ENCODE data around the gene TIMM13. TPM values are rescaled to one million over a fixed set of nuclear protein-coding genes. Genes with fewer than 3 reads are reported as not detected.

Gene TIMM13
- total RNA-seq, 1 donor from 2014 or later = 190 TPM

DNA sequence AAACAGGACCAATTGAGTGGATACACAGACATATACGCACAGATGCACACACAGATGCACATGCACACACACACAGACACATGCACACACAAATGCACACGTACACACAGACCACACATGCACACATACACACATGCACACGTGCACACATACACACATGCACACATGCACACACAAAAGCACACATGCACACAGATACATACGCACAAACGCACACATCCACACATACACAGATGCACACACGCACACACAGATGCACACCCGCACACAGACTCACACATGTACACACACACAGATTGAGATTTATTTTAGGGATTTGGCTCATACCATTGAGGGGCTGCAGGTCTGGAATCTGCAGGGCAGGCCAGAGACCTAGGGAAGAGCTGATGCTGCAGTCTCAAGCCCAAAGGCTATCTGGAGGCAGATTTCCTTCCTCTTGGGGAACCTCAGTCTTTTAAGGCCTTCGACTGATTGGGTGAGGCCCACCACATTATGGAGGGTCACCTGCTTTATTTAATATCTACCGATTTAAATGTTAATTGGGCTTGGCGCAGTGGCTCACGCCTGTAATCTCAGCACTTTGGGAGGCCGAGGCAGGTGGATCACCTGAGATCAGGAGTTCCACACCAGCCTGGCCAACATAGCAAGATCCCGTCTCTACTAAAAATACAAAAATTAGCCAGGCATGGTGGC is 44.7 kb downstream of the TIMM13 start:
- intact Hi-C loops (cut with micrococcal nuclease) = no loop called here
- peaks cover 7% of the 10 kb centered on the region for H3K36me3 Mint-ChIP-seq (ENCODE audit: low read depth)
- no peak overlapping the region for H3K27ac Mint-ChIP-seq
- DNase-seq = no peak
- no peaks in the 10 kb centered on the region for H3K4me1 Mint-ChIP-seq
- no peak overlapping the region for H3K4me3 Mint-ChIP-seq
- H3K27me3 Mint-ChIP-seq = peaks cover 4% of the 10 kb centered on the region
- H3K9me3 Mint-ChIP-seq = peaks cover 13% of the 10 kb centered on the region

DNA sequence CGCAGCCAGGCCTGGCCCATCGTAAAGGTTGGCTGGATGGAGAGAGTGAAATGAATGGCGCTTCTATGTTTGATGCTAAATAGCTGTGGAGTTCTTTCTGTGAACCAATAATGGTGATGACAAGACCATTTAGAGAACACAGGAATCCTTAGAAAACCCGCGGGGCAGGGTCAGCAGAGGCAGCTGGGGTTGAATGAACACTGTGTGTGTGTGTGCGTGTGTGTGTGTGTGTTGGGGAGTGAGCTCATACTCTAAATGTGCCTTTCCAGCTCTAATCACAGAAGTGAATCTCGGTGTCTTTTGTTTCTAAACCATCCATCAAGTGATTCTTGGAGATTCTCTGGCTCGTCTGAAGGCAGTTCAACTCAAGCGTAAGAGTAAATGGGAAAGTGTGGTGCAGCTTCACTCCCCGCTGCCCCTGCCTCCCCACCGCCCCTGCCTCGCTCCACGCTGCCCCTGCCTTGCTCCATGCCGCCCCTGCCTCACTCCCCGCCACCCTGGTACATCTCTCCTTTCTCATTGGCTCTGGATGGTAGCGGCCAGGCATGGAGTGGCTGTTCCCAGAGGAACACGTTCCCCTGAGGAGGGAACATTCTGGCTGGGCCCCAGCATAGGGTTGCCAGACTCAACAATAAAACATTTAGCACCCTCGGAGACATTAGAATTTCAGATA is 46.1 kb downstream of the TIMM13 start:
- no peak for DNase-seq
- intact Hi-C loops (cut with micrococcal nuclease) = no loop called here
- no peak overlapping the region for H3K4me3 Mint-ChIP-seq
- peaks cover 4% of the 10 kb centered on the region for H3K27me3 Mint-ChIP-seq
- no peaks in the 10 kb centered on the region for H3K4me1 Mint-ChIP-seq
- peaks cover 9% of the 10 kb centered on the region for H3K36me3 Mint-ChIP-seq (ENCODE audit: low read depth)
- H3K9me3 Mint-ChIP-seq = peaks cover 15% of the 10 kb centered on the region
- no peak overlapping the region for H3K27ac Mint-ChIP-seq

DNA sequence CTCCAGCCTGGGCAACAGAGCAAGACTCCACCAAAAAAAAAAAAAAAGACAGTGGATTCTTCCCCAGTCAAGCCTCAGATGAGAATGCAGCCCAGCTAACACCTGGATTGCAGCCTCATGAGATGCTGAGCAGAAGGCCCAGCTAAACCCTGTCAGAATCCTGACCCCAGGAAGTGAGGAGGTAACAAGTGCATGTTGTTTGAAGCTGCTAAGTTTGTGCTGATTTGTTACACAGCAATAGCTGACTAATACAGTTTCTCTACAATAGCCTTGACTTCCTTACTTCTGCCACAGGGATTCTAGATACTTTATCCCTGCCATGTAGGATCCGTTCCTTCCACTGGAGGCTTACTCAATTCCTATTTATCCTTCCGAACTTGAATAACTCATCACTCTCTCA is 46.8 kb downstream of the TIMM13 start:
- DNase-seq = no peak
- H3K27ac Mint-ChIP-seq = no peak overlapping the region
- no peak overlapping the region for H3K4me3 Mint-ChIP-seq
- peaks cover 9% of the 10 kb centered on the region for H3K36me3 Mint-ChIP-seq (ENCODE audit: low read depth)
- peaks cover 15% of the 10 kb centered on the region for H3K9me3 Mint-ChIP-seq
- H3K27me3 Mint-ChIP-seq = peaks cover 4% of the 10 kb centered on the region
- H3K4me1 Mint-ChIP-seq = no peaks in the 10 kb centered on the region
- intact Hi-C loops (cut with micrococcal nuclease) = no loop called here

DNA sequence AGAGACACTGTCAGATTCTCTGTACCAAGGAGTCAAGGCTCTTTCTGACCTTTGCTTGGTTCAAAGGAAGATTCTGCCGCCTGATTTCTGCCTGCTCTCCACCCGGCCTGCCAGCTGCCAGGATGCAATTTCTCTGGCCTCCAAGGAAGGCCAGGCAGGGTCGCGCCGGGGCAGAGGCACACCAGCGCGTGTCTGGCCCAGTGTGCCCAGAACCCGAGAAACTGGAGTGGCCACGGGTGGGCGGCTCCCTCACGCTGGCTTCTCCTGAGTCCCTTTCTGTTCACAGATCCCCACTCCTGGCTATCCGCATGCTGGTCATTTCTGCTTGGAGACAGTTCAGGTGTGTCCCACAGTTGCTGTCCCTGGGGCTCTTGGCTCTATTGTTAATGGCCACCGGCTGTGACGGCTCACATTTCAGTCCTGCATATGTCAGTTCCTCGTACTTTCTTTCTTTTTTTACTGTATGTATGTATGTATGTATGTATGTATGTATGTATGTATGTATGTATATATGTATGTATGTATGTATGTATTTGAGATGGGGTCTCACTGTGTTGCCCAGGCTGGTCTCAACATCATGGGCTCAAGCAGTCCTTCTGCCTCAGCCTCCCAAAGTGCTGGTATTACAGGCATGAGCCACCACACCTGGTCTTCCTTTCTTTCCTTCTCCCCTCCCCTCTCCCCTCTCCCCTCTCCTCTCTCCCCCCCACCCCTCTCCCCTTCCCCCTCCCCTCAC is 50.4 kb downstream of the TIMM13 start:
- Mint-ChIP-seq H3K36me3 (ENCODE audit: low read depth) (peaks cover 6% of the 10 kb centered on the region), H3K27me3 (no peaks in the 10 kb centered on the region), H3K4me1 (no peaks in the 10 kb centered on the region), H3K4me3 (no peak overlapping the region), H3K27ac (no peak overlapping the region), H3K9me3 (peaks cover 15% of the 10 kb centered on the region)
- intact Hi-C loops (cut with micrococcal nuclease) = no loop called here
- DNase-seq = no peak

Other genes starting within 250 kb of the TIMM13 start
- 70.5 and 71.6 TPM in 2 replicates for gene PLEKHJ1, start 191.3 kb downstream of the TIMM13 start, total RNA-seq
- 159 and 171 TPM in 2 replicates for gene SF3A2, start 190.8 kb downstream of the TIMM13 start, total RNA-seq
- 4.0 and 5.1 TPM in 2 replicates for gene AMH, start 178.3 kb downstream of the TIMM13 start, total RNA-seq
- gene JSRP1, start 171.2 kb downstream of the TIMM13 start, total RNA-seq = 0.40 and 0.91 TPM in 2 replicates
- 0.09 TPM in 1 of 2 replicates, not detected in the other for gene PEAK3, start 145.4 kb downstream of the TIMM13 start, total RNA-seq
- 0.09 and 0.26 TPM in 2 replicates for gene LINGO3, start 119.4 kb downstream of the TIMM13 start, total RNA-seq
- gene LSM7, start 99.0 kb downstream of the TIMM13 start, total RNA-seq = 190 and 192 TPM in 2 replicates
- 69.7 and 69.8 TPM in 2 replicates for gene SPPL2B, start 98.9 kb downstream of the TIMM13 start, total RNA-seq
- gene TMPRSS9, start 67.3 kb downstream of the TIMM13 start, total RNA-seq = 0.09 TPM in 1 of 2 replicates, not detected in the other
- 120 TPM in 2 replicates for gene LMNB2, start 29.4 kb upstream of the TIMM13 start, total RNA-seq
- 101 and 102 TPM in 2 replicates for gene GADD45B, start 48.5 kb upstream of the TIMM13 start, total RNA-seq